Measurements from ENCODE around the gene MOCOS.

GRCh38 chr18:36199691-36200295 lies 12.5 kb downstream of the MOCOS start:
- TF ChIP-seq, protein P1, sequence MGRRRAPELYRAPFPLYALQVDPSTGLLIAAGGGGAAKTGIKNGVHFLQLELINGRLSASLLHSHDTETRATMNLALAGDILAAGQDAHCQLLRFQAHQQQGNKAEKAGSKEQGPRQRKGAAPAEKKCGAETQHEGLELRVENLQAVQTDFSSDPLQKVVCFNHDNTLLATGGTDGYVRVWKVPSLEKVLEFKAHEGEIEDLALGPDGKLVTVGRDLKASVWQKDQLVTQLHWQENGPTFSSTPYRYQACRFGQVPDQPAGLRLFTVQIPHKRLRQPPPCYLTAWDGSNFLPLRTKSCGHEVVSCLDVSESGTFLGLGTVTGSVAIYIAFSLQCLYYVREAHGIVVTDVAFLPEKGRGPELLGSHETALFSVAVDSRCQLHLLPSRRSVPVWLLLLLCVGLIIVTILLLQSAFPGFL (CRISPR knock-in tag; IDR thresholded peaks at IDR 0.05) = no peak
- TF ChIP-seq IRF1 (CRISPR knock-in tag; IDR thresholded peaks at IDR 0.05; ENCODE audit: low read depth) (no peak), EZH2 (conservative IDR thresholded peaks at IDR 0.05; ENCODE audit: low read depth, low read length) (no peak), ZNF510 (CRISPR knock-in tag; IDR thresholded peaks at IDR 0.05; ENCODE audit: low read depth) (no peak), NR2C2 (CRISPR knock-in tag; IDR thresholded peaks at IDR 0.05; ENCODE audit: borderline replicate concordance) (no peak)
- TF ChIP-seq, protein P2, sequence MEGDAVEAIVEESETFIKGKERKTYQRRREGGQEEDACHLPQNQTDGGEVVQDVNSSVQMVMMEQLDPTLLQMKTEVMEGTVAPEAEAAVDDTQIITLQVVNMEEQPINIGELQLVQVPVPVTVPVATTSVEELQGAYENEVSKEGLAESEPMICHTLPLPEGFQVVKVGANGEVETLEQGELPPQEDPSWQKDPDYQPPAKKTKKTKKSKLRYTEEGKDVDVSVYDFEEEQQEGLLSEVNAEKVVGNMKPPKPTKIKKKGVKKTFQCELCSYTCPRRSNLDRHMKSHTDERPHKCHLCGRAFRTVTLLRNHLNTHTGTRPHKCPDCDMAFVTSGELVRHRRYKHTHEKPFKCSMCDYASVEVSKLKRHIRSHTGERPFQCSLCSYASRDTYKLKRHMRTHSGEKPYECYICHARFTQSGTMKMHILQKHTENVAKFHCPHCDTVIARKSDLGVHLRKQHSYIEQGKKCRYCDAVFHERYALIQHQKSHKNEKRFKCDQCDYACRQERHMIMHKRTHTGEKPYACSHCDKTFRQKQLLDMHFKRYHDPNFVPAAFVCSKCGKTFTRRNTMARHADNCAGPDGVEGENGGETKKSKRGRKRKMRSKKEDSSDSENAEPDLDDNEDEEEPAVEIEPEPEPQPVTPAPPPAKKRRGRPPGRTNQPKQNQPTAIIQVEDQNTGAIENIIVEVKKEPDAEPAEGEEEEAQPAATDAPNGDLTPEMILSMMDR (CRISPR knock-in tag; IDR thresholded peaks at IDR 0.05) = no peak
